K562 (cell line): ENCODE results near the gene EMC8. TPM values are rescaled to one million over a fixed set of nuclear protein-coding genes. Genes with fewer than 3 reads are reported as not detected.

Experiments used
- ASH1L ChIP-seq: fragments of 450-650 bp; IDR thresholded peaks from 2 replicates; pipeline ENCODE4 v1.6.1; 2018; ENCODE audit warnings: borderline replicate concordance, mild to moderate bottlenecking, low read depth; ENCODE audit not compliant: partially characterized antibody
- BRF1 ChIP-seq: IDR thresholded peaks from 3 replicates; pipeline ENCODE4 v1.6.1; 2011; ENCODE audit warnings: borderline replicate concordance, mild to moderate bottlenecking; ENCODE audit not compliant: insufficient read length; ENCODE audit errors: extremely low read depth
- MED1 ChIP-seq: sonication (generic); formaldehyde crosslinking; IDR thresholded peaks from 2 replicates; pipeline ENCODE4 v1.8.1; 2023; ENCODE audit warnings: missing genetic modification reagents, borderline replicate concordance
- MYBL2 ChIP-seq, 2 experiments: fragments of 450-650 bp in 1 of 2; sonication (generic) in 1 of 2; formaldehyde crosslinking in 1 of 2; IDR thresholded peaks; 2 replicates each; pipeline versions ENCODE4 v1.6.1 to v1.8.1; 2017 to 2022; ENCODE audit warnings: borderline replicate concordance in 1 of 2, inconsistent platforms in 1 of 2, low read depth in 1 of 2, mild to moderate bottlenecking in 1 of 2, missing genetic modification reagents in 1 of 2, moderate library complexity in 1 of 2
- STAG1 ChIP-seq: sonication (generic); formaldehyde crosslinking; IDR thresholded peaks from 2 replicates; pipeline ENCODE4 v1.5.0; 2020; ENCODE audit warnings: missing genetic modification reagents, borderline replicate concordance
- TSC22D4 ChIP-seq: fragments of 450-650 bp; IDR thresholded peaks from 2 replicates; pipeline ENCODE4 v1.6.1; 2016; ENCODE audit warnings: missing genetic modification characterization, missing biosample characterization, control low read depth
- ZNF134 ChIP-seq: fragments of 250-450 bp; sonication (Bioruptor Pico); conservative IDR thresholded peaks from 2 replicates; pipeline ENCODE4 v1.4.0; 2020
- ZNF217 ChIP-seq: sonication (generic); formaldehyde crosslinking; IDR thresholded peaks from 2 replicates; pipeline ENCODE4 v1.8.0; 2022; ENCODE audit warnings: mild to moderate bottlenecking, missing genetic modification reagents
- ZNF431 ChIP-seq: sonication (generic); formaldehyde crosslinking; IDR thresholded peaks from 2 replicates; pipeline ENCODE4 v1.8.0; 2022; ENCODE audit warnings: mild to moderate bottlenecking, missing genetic modification reagents
- ZNF507 ChIP-seq: conservative IDR thresholded peaks from 2 replicates; pipeline ENCODE4 v1.6.1; 2017; ENCODE audit warnings: missing genetic modification characterization, missing compliant biosample characterization
- polyA plus RNA-seq, 8 experiments: library from polyadenylated mRNA; depleted of rRNA in 4 of 8; stranded (reverse) in 5 of 8; unstranded in 3 of 8; fragments of >200 nt; fragmentation: Nextera tagmentation in 2 of 8; fragmentation: Illumina TruSeq in 1 of 8; extraction: Ambion mirVana in 2 of 8; extraction: Trizol in 1 of 8; gene quantifications; 2 replicates each; pipeline versions ENCODE4 v1.2.1 to v1.2.3, GENCODE V29; 2011 to 2014; ENCODE audit warnings: inconsistent platforms in 1 of 8, missing spikeins in 1 of 8
- total RNA-seq, 7 experiments: library from RNA; depleted of rRNA in 6 of 7; stranded (reverse); fragments of >200 nt in 6 of 7; fragmentation: Illumina TruSeq in 2 of 7; extraction: Trizol in 2 of 7; gene quantifications; 2 replicates each; pipeline versions ENCODE4 v1.2.1 to v1.2.3, GENCODE V29; 2011 to 2021; ENCODE audit warnings: low replicate concordance in 1 of 7
- TF ChIP-seq, protein P1 (sequence below), 2 experiments: fragments of 450-650 bp; IDR thresholded peaks; 2 replicates each; pipeline ENCODE4 v1.6.1; 2016; ENCODE audit warnings: mild to moderate bottlenecking in 2 of 2, borderline replicate concordance in 1 of 2, low read depth in 1 of 2, moderate library complexity in 1 of 2
- TF ChIP-seq, protein P2 (sequence below): fragments of 250-450 bp; sonication (Bioruptor Pico); IDR thresholded peaks from 2 replicates; pipeline ENCODE4 v1.8.0; 2021; ENCODE audit warnings: mild to moderate bottlenecking, moderate library complexity
- TF ChIP-seq, protein P3 (sequence below): fragments of 450-650 bp; IDR thresholded peaks from 2 replicates; pipeline ENCODE4 v1.6.1; 2017; ENCODE audit warnings: mild to moderate bottlenecking, moderate library complexity
- TF ChIP-seq, protein P4 (sequence below): fragments of 250-450 bp; sonication (Bioruptor Pico); IDR thresholded peaks from 2 replicates; pipeline ENCODE4 v1.5.0; 2021
- TF ChIP-seq, protein P5 (sequence below): fragments of 450-650 bp; conservative IDR thresholded peaks from 2 replicates; pipeline ENCODE4 v1.6.1; 2016; ENCODE audit warnings: missing genetic modification characterization, low read depth, mild to moderate bottlenecking, missing compliant biosample characterization, moderate library complexity

EMC8 gene
- total and polyA plus RNA-seq, 9 of the 15 experiments (the other 6 are each of a cell fraction or from before 2014, with no cell fraction given) = 11.4 to 81.8 (median 48.6) TPM

DNA sequence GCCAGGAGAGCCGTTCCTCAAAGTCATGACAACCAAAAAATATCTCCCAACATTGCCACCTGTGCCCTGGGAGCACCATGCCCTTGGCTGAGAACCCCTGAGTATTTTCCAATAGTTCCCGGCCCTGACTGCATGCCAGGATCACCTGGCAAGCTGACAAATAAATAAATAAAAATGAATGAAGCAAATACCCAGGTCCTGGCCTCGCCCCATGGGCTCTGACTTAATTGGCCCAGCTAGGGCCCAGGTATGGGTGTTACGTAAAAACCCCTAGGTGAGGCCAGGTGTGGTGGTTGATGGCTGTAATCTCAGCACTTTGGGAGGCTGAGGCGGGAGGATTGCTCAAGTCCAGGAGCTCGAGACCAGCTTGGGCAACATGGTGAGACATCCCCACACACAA is 45.8 kb downstream of the EMC8 start (continued):
- TF ChIP-seq, protein P1, sequence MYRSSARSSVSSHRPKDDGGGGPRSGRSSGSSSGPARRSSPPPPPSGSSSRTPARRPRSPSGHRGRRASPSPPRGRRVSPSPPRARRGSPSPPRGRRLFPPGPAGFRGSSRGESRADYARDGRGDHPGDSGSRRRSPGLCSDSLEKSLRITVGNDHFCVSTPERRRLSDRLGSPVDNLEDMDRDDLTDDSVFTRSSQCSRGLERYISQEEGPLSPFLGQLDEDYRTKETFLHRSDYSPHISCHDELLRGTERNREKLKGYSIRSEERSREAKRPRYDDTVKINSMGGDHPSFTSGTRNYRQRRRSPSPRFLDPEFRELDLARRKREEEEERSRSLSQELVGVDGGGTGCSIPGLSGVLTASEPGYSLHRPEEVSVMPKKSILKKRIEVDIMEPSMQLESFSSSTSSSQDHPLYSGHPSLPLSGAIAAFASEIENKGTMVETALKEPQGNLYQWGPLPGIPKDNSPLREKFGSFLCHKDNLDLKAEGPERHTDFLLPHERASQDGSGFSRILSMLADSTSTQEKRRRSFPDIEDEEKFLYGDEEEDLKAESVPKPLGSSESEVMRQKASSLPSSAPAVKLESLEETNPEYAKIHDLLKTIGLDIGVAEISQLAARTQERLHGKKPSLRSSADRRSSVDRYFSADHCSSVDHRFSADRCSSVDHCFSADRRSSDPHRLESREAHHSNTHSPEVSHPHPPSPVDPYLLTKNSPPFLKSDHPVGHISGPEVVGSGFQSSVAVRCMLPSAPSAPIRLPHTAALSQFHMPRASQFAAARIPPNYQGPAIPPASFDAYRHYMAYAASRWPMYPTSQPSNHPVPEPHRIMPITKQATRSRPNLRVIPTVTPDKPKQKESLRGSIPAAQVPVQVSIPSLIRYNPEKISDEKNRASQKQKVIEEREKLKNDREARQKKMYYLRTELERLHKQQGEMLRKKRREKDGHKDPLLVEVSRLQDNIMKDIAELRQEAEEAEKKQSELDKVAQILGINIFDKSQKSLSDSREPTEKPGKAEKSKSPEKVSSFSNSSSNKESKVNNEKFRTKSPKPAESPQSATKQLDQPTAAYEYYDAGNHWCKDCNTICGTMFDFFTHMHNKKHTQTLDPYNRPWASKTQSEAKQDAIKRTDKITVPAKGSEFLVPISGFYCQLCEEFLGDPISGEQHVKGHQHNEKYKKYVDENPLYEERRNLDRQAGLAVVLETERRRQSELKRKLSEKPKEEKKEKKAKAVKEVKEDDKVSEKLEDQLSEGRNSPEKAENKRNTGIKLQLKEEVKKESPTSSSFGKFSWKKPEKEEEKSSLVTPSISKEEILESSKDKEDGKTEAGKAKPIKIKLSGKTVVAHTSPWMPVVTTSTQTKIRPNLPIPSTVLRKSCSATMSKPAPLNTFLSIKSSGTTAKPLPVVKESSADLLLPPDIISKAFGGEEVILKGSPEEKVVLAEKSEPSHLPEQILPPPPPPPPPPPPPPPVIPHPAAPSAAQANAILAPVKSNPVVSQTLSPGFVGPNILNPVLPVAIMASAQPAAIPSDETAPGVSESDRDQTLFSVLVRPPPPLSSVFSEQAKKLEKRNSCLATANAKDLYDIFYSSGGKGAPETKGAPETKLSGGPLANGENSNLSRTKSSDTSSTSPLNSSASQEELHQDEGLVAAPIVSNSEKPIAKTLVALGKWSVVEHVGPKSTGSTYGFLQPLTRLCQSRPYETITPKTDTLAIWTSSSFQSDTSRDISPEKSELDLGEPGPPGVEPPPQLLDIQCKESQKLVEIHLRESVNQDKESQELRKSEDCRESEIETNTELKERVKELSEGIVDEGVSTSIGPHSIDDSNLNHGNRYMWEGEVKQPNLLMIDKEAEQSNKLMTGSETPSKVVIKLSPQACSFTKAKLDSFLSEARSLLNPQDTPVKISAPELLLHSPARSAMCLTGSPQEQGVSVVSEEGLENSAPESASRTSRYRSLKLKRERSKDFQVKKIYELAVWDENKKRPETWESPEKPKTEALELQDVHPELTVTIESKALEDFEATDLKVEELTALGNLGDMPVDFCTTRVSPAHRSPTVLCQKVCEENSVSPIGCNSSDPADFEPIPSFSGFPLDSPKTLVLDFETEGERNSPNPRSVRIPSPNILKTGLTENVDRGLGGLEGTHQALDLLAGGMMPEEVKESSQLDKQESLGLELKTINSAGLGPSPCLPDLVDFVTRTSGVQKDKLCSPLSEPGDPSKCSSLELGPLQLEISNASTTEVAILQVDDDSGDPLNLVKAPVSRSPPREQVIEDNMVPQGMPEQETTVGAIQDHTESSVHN (IDR thresholded peaks at IDR 0.05; ENCODE audit: borderline replicate concordance in 1 of 2, low read depth in 1 of 2) = no peak
- TF ChIP-seq, protein P2, sequence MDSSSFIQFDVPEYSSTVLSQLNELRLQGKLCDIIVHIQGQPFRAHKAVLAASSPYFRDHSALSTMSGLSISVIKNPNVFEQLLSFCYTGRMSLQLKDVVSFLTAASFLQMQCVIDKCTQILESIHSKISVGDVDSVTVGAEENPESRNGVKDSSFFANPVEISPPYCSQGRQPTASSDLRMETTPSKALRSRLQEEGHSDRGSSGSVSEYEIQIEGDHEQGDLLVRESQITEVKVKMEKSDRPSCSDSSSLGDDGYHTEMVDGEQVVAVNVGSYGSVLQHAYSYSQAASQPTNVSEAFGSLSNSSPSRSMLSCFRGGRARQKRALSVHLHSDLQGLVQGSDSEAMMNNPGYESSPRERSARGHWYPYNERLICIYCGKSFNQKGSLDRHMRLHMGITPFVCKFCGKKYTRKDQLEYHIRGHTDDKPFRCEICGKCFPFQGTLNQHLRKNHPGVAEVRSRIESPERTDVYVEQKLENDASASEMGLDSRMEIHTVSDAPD (CRISPR knock-in tag) = no peak
- TF ChIP-seq TSC22D4 (tag) = no peak
- TF ChIP-seq MED1 (CRISPR knock-in tag) = no peak
- TF ChIP-seq STAG1 (CRISPR knock-in tag) = no peak
- TF ChIP-seq ZNF431 (CRISPR knock-in tag) = no peak
- no peak for TF ChIP-seq BRF1
- no peak for TF ChIP-seq ZNF134 (CRISPR knock-in tag)
- TF ChIP-seq ZNF507 (tag) = no peak
- TF ChIP-seq, protein P3, sequence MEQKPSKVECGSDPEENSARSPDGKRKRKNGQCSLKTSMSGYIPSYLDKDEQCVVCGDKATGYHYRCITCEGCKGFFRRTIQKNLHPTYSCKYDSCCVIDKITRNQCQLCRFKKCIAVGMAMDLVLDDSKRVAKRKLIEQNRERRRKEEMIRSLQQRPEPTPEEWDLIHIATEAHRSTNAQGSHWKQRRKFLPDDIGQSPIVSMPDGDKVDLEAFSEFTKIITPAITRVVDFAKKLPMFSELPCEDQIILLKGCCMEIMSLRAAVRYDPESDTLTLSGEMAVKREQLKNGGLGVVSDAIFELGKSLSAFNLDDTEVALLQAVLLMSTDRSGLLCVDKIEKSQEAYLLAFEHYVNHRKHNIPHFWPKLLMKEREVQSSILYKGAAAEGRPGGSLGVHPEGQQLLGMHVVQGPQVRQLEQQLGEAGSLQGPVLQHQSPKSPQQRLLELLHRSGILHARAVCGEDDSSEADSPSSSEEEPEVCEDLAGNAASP = no peak
- TF ChIP-seq, protein P4, sequence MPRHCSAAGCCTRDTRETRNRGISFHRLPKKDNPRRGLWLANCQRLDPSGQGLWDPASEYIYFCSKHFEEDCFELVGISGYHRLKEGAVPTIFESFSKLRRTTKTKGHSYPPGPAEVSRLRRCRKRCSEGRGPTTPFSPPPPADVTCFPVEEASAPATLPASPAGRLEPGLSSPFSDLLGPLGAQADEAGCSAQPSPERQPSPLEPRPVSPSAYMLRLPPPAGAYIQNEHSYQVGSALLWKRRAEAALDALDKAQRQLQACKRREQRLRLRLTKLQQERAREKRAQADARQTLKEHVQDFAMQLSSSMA (CRISPR knock-in tag) = no peak
- TF ChIP-seq MYBL2 (IDR thresholded peaks at IDR 0.05; ENCODE audit: low read depth) = no peak
- no peak for TF ChIP-seq MYBL2 (CRISPR knock-in tag; IDR thresholded peaks at IDR 0.05; ENCODE audit: borderline replicate concordance)
- TF ChIP-seq ASH1L = no peak
- TF ChIP-seq, protein P5, sequence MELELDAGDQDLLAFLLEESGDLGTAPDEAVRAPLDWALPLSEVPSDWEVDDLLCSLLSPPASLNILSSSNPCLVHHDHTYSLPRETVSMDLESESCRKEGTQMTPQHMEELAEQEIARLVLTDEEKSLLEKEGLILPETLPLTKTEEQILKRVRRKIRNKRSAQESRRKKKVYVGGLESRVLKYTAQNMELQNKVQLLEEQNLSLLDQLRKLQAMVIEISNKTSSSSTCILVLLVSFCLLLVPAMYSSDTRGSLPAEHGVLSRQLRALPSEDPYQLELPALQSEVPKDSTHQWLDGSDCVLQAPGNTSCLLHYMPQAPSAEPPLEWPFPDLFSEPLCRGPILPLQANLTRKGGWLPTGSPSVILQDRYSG (tag) = no peak
- no peak for TF ChIP-seq ZNF217
